ENCODE data around the gene DAZAP2. TPM values are rescaled to one million over a fixed set of nuclear protein-coding genes. Genes with fewer than 3 reads are reported as not detected.

The DAZAP2 gene
- total RNA-seq, 4 donors from 2014 or later: 213 to 277 (median 235) TPM

DNA sequence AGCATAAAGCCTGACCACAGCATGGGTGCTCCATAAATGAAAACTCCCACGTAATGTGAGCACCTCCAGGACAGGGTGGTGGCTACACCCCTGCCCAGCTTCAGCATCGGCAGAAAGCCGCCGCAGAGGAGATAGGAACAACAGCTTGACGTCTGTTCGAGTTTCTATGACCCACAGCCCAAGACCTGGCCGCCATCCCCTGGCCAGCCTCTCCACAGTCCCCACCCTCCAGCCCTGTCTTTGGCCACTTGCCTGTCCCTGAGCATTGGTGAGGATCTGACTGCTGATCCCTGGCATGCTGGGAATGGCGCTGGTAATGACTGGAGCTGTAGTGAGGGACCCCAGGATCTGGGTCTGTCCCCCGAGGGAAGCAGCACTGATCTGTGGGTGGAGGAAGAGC, 42.1 kb upstream of the DAZAP2 start:
- TF ChIP-seq, protein P1, sequence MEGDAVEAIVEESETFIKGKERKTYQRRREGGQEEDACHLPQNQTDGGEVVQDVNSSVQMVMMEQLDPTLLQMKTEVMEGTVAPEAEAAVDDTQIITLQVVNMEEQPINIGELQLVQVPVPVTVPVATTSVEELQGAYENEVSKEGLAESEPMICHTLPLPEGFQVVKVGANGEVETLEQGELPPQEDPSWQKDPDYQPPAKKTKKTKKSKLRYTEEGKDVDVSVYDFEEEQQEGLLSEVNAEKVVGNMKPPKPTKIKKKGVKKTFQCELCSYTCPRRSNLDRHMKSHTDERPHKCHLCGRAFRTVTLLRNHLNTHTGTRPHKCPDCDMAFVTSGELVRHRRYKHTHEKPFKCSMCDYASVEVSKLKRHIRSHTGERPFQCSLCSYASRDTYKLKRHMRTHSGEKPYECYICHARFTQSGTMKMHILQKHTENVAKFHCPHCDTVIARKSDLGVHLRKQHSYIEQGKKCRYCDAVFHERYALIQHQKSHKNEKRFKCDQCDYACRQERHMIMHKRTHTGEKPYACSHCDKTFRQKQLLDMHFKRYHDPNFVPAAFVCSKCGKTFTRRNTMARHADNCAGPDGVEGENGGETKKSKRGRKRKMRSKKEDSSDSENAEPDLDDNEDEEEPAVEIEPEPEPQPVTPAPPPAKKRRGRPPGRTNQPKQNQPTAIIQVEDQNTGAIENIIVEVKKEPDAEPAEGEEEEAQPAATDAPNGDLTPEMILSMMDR (IDR thresholded peaks at IDR 0.05): no peak
- ATAC-seq (ENCODE audit: low FRiP score) (no peak), DNase-seq (ENCODE audit: low spot score) (no peak)

DNA sequence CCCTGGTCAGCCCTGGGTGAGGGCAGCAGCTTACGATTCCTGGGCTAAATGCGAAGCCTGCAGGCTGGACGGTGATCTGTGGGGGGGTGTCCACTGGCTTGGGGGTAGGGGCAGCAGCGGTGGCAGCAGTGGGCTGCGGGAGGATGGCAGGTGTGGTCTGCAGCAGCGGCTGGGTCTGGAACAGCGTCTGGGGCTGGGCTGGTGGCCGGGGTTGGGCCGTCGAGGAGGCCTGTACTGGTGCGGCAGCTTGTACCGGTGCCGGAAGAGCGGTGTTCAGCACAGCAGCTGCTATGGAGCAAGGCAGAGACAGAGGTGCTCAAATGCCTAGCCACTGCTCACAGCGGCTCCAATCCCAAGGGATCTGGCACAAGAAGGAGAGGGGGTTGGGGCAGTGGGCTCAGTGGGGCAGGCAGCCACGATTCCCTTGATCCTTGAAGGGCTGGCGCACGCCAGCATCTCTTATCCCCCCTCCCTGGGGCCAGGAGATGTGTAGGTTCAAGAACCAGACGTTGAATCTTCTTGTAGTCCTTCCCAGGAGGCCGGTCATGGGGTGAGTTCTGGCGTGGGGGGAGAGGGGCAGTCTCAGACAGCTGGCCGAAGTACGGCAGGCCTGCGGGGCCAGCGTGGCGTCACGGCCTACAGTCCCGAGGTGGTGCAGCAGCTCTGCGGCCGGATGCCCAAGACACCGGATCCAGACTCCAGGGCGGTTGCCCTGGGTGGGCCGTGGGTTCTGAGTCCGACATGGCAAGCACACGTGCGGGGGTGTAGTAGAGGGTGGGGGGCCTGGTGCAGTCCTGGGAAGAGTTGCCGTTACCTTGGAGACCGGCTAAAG, 40.7 kb upstream of the DAZAP2 start:
- TF ChIP-seq, protein P1 (IDR thresholded peaks at IDR 0.05): no peak
- ATAC-seq (ENCODE audit: low FRiP score) (peak; percentile 16), DNase-seq (ENCODE audit: low spot score) (no peak)

DNA sequence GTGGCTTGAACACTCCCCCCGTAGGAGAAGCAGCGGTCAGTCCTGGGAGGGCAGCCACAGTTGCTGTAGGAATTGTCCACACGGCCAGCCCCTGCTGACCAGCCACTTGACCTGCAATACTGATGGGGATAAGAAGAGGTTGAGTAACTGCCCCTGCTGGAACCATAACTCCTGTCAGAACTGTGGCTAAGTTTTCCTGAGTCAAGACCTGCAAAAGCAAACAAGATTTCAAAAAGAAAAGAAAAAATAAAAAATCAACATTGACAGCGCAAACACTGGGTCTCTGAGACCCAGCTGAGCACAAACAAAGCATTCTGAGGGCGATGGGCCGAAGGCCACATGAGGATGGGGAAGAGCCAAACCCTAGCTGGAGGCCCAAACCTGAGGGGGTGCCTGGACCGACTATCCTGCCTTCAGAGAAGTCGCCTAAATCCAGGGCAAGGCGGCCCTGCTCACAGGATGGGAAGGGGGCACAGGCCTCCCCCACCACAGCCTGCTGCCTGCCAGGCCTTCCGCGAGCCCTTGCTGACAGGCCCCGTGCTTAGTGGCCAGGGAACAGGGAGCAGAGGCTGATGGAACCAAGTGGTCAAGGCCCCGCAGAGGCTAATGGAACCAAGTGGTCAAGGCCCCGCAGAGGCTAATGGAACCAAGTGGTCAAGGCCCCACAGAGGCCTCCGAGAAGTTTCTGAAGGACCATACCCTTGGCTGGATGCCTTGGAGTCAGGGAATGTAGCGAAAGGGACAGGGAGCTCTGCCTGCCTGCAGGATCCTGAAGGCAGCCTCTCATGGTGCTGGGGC, 39.9 kb upstream of the DAZAP2 start:
- ATAC-seq (ENCODE audit: low FRiP score): peak; percentile 7
- no peak for DNase-seq (ENCODE audit: low spot score)
- TF ChIP-seq, protein P1 (IDR thresholded peaks at IDR 0.05): no peak

DNA sequence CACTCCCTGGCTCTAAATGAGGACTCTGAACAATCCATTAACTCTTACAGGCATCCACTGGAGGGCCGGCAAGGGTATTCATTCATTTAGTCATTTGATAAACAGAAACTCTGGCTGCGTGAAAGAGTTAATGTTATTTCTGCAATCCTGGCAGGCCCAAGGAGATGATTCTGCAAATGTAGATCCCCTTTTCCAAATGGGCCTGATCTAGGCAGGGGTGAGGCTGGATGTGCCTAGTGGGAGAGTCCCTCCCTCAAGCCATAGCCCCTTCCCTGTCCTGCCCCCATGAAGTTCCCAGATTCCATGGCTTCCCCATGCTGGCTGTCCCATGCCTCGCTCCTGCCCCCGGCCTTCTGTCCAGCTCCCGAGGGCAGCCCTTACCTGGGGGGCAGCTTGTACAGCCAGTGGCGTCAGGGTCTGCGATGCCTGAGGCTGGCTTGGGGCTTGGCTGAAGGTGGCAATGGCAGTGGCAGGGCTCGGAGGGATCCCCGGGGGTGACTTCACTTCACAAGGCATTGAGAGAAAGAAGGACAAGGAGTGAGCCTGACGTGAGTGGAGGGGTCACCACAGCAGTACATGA, 39.2 kb upstream of the DAZAP2 start:
- no peak for ATAC-seq (ENCODE audit: low FRiP score)
- TF ChIP-seq, protein P1 (IDR thresholded peaks at IDR 0.05): no peak
- no peak for DNase-seq (ENCODE audit: low spot score)

DNA sequence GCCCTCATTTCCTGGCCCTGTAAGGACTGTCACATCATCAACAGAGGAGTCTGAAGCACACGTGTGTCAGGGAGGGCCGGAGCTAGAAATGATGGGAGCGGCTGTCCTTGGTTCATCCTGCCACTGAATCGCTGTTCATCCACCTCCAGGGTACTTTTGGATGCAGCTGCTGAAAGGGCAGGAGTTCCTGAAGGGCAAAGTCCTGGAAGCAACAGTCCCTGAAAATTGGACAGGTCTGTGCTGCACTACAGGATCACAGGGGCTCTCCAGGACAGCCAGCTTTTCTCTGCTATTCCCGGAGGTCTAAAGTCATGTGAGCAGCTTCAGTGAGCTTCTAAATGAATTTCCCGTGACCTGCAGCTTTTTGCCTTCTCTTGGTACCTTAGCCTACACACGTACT, 38.5 kb upstream of the DAZAP2 start:
- ATAC-seq (ENCODE audit: low FRiP score): no peak
- TF ChIP-seq, protein P1 (IDR thresholded peaks at IDR 0.05): no peak
- no peak for DNase-seq (ENCODE audit: low spot score)

DNA sequence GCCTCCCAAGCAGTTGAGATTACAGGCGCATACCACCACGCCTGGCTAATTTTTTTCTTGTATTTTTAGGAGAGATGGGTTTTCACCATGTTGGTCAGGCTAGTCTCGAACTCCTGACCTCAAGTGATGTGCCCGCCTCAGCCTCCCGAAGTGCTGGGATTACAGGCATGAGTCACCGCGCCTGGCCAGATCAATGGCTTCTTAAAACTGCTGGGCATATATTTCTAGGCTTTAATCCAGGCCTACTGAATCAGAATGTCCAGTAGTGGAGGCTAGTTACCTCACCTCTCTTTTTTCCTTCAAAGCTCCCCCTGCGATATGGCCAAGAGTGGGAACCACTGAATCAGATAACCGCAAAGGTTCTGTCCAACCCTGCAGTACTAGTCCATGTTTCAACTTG, 37.8 kb upstream of the DAZAP2 start:
- DNase-seq (ENCODE audit: low spot score) (no peak), ATAC-seq (ENCODE audit: low FRiP score) (no peak)
- TF ChIP-seq, protein P1 (IDR thresholded peaks at IDR 0.05): no peak
